NCI-H82 (cell line): ENCODE data around the gene MCM6.
"Not testable (repeated sequence)": the region's sequence is repeated elsewhere in the genome, so short reads cannot be mapped to it uniquely, and the experiment has no call there.

Source experiments
- DNase-seq: peaks from one replicate; lab custom pipeline; 2025; lab: John Stamatoyannopoulos, UW

Gene MCM6

DNA sequence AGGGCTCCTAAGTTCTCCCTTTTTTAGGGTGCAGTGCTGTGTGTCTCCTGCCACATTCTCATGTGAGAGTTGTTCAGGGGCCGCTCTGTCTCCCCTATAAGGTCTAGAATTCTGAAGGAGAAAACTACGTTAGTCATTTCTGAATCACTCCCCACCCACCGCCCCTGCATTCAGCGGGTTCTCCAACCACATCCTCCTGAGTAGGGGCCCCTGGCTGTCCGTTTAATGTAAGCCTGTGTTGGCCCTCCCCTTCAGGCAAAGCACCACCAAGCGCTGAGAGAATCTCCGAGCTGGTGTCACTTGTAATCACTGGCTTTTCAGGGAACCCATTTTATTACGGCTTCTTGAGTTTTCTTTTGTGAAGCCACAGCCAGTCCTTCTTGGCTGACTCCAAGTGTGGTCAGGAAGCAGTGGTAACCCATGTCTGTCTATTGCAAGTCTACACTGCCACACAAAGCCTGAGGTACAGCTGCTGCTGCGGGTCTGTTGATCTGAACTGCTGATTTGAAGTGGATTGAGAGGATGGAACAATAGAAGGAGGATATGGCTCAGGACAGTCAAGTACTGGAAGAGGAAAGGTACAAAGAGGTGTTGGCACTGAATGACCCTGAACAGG lies 56.1 kb downstream of the MCM6 start:
- DNase-seq: no peak

- DNase-seq: peak; percentile 47
Measured at GRCh38 chr2:135818937-135819610, 57.2 kb downstream of the MCM6 start.

DNA sequence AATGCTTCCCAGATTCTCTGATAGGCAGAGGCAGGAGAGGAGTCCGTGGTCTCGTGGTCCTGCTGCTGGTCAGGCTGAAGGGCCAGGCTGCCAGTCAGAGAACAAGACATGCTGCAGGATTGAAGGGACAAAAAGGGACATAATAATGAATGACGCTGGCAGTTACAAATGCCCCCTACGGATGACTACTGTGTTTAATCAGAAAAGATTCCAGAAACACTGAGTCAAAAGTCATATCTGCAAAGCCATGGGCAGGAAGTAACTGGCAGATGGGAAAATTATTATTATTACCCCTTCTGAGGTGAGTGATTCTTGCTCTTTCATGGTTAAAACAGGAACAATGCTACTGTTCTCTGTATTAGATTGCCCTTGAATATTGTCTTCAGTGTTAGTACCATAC lies 58.3 kb downstream of the MCM6 start:
- no peak for DNase-seq

DNA sequence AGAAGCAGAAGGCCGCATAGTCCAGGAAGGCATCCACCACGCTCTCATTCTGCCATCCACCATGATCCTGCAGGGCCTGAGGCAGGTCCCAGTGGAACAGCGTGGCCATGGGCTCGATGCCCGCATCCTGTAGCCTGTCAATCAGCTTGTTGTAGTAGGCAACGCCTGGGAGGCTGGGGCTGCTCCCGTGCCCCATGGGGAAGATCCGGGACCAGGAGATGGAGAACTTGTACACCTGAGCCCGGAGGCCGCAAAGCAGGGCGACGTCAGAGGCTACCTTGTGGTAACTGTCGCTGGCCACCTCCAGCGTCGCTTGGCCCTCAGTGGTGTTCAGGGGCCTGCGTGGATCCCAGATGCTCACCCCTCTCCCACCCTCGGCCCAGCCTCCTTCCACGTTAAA lies 58.8 kb downstream of the MCM6 start:
- no peak for DNase-seq

GRCh38 chr2:135815269-135815668 lies 61.0 kb downstream of the MCM6 start:
- no peak for DNase-seq

DNA sequence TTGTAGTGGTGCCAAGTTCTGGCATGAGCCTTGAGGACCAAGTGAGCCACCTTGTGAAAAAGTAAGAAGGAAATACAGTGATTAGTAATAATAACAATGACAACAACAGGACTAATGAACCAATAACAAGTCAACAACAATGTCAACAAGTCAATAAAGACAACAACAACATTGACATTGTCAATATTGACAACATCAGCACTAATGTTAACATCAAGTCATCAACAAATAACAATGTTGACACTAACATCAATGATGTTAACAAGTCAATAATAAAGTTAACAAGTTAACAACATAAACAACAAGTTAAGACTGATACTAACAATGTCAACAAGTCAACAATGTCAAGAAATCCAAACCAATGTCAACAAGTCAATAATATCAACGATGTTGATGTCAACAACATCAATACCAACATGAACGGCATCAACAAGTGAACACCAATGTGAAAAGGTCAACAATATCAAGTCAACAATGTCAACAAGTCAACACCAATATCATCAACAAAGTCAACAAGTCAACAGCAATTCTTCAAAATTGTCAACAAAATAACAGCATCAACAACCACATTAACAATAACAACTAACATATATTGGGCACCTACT lies 63.2 kb downstream of the MCM6 start:
- DNase-seq: no peak

GRCh38 chr2:135807874-135808273 lies 68.4 kb downstream of the MCM6 start:
- not testable (repeated sequence) for DNase-seq

GRCh38 chr2:135803278-135803677 lies 73.0 kb downstream of the MCM6 start:
- no peak for DNase-seq

- DNase-seq: no peak
Measured at GRCh38 chr2:135802350-135802749, 73.9 kb downstream of the MCM6 start.

GRCh38 chr2:135800513-135801460 lies 75.5 kb downstream of the MCM6 start:
- DNase-seq: no peak

GRCh38 chr2:135799738-135800137 lies 76.5 kb downstream of the MCM6 start:
- DNase-seq: no peak

- DNase-seq: peak; percentile 27
Measured at GRCh38 chr2:135798762-135799161, 77.5 kb downstream of the MCM6 start.

DNA sequence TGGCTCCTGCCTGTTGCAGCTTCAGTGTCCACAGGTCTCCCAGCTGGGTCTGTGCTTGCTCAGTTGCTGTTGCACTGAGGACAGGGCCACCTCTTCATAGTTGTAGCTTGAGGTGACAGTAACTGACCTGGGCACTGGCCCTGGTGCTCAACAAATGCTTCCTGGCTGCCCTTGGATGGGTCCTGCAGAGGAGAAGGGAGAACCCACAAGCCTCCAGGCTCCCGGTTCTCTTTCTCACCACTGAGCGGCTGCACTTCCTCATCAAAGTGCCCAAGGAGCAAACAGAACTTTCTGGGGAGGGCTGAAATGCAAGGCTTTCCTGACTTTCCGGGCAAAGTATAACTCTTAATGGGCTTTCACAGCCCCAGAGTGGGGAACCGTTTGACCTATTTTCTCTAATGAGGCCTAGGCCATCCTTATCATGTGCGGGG lies 78.0 kb downstream of the MCM6 start:
- no peak for DNase-seq

- peak; percentile 92 for DNase-seq
Measured at GRCh38 chr2:135797497-135798274, 78.6 kb downstream of the MCM6 start.

- no peak for DNase-seq
Measured at GRCh38 chr2:135796606-135797005, 79.6 kb downstream of the MCM6 start.

GRCh38 chr2:135795641-135796040 lies 80.6 kb downstream of the MCM6 start:
- not testable (repeated sequence) for DNase-seq

DNA sequence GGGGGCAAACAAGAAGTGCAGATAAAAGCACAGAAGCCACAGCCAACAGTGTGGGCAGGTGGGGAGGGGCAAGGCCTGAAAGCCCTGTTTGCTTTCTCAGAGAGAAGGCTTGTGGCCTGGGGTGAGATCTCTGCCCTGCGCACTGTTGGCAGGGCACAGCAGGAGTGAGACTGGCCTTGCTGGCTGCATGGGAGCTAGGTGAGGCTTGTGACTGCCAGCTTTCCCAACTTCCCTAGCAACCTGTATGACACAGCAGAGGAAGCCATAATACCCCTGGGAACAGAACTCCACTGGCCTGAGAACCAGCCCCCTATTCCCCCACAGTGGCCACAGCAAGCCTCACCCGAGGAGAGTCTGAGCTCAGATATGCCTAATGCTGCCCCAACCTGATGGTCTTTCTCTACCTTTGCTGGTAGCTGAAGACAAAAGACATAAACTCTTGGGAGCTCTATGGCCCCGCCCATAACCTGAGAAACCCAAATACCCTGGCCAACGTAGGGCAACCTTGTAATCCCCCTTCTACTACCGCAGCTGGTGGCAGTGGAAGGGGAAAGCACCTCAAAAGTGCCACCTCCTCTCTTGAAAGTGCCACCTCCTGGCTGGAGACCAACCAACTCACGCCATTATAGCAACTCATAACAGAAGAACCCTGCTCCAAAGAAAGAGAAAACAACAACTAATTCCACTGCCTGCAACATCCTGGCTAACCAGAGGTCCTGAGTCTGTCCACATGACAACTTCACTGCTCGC lies 83.7 kb downstream of the MCM6 start:
- DNase-seq: no peak

DNA sequence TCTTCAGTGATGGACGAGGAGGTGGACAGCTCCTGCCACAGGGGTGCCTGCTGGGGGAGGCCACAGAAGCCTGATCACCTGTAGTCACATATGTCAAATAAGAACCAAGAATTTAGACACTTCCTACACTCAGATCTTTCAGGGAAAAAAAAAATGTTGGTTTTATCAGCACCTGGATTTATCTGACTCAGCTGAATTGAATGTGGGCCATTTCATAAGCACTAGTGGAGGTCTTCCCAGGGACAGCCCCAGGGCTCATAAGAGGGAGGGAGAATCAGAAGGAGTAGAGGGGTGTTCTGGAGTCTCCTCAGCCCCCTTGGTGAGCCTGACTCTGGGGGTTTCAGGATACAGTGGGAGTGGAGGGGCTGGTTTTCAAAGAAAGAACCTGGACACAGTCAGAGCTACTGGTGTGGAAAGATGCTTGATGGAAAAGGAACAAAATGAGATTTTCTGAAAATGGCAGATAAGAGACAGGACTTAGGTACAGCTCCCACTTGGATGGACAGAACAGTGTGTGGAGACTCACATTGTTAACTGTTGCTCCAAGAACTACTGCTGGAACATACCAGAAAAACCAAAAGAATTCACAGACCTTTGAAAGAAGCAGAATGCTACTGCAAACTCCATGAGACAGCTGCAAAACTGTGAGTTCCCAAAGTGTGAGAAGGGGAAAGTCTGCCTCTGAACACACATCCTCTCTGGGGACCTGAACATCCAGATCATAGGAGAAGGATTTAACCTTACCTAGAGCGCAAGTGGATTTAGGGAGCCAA lies 84.6 kb downstream of the MCM6 start:
- no peak for DNase-seq

GRCh38 chr2:135790423-135790822 lies 85.8 kb downstream of the MCM6 start:
- no peak for DNase-seq
